K562 (cell line): ENCODE data around the gene TSPAN18. TPM values are rescaled to one million over a fixed set of nuclear protein-coding genes. Genes with fewer than 3 reads are reported as not detected.

ENCODE experiments used
- ATAC-seq: fragments of 200-7000 bp; cut with Tn5 transposase; 3 replicates; pipeline ENCODE4 v1.9.1; 2020; ENCODE audit warnings: moderate library complexity
- BruUV-seq: library from RNA; stranded (reverse); fragments of 400-500 nt; replicated peaks from 2 replicates; lab custom pipeline; 2021; lab: Mats Ljungman, UMichigan
- CTCF ChIA-PET: fragments of 300-600 bp; formaldehyde crosslinking; extraction: SDS; loops from one replicate; lab custom pipeline; 2021; ENCODE audit warnings: low intra/inter-chr PET ratio; lab: Yijun Ruan, JAX
- POLR2A ChIA-PET: fragments of 300-600, 350-650 bp; sonication (Branson Sonifier 250); formaldehyde crosslinking; extraction: SDS; loops from one replicate; lab custom pipeline; 2021; ENCODE audit warnings: antibody characterized with exemption, inconsistent platforms; lab: Yijun Ruan, JAX
- DNase-seq, 4 experiments: peaks; one replicate each; pipeline versions ENCODE4 v3.0.0 to v3.0.0-alpha.2; 2011 to 2018; ENCODE audit warnings: low spot score in 3 of 4, mixed read lengths in 3 of 4; ENCODE audit errors: extremely low read depth in 1 of 4
- FAIRE-seq: peaks from 2 replicates; lab custom pipeline; 2011; peaks lifted over from hg19 to GRCh38; lab: Jason Lieb, UNC
- H2AFZ ChIP-seq: 2 replicates; pipeline ENCODE4 v1.6.0; 2011; ENCODE audit warnings: low read depth, low read length, control low read depth, inconsistent platforms
- H3K27ac ChIP-seq: fragments of 200-600 bp; 3 replicates; pipeline ENCODE4 v1.8.0; 2011; ENCODE audit warnings: low read depth, mild to moderate bottlenecking, control low read depth, inconsistent platforms, low read length, moderate library complexity, mixed read lengths; ENCODE audit errors: extremely low read depth
- H3K27me3 ChIP-seq, 2 experiments: fragments of 300-600 bp in 1 of 2; 2 replicates in 1 of 2; 3 replicates in 1 of 2; pipeline versions ENCODE4 v1.6.0 to v1.8.0; 2011; ENCODE audit warnings: inconsistent platforms in 2 of 2, low read length in 2 of 2, mild to moderate bottlenecking in 1 of 2, mixed read lengths in 1 of 2, moderate library complexity in 1 of 2; ENCODE audit not compliant: control insufficient read depth in 2 of 2, insufficient read depth in 2 of 2
- H3K36me3 ChIP-seq: fragments of 300-600 bp; 3 replicates; pipeline ENCODE4 v1.8.0; 2011; ENCODE audit warnings: mild to moderate bottlenecking, low read length, inconsistent platforms; ENCODE audit not compliant: control insufficient read depth, insufficient read depth
- H3K4me1 ChIP-seq, 2 experiments: fragments of 200-600 bp in 1 of 2; replicated peaks in 1 of 2; 2 replicates in 1 of 2; 3 replicates in 1 of 2; pipeline versions ENCODE4 v1.5.1 to v1.8.0; 2011; ENCODE audit warnings: inconsistent platforms in 2 of 2, low read length in 2 of 2, mild to moderate bottlenecking in 1 of 2, mixed read lengths in 1 of 2, moderate library complexity in 1 of 2; ENCODE audit not compliant: control insufficient read depth in 2 of 2, insufficient read depth in 2 of 2
- H3K4me2 ChIP-seq: 2 replicates; pipeline ENCODE4 v1.6.1; 2011; ENCODE audit warnings: low read length, control low read depth, inconsistent platforms, mixed read lengths; ENCODE audit not compliant: insufficient read depth
- H3K4me3 ChIP-seq: fragments of 200-600 bp; sonication (generic), shearing (Covaris generic); 2 replicates; pipeline ENCODE4 v1.5.1; 2016; ENCODE audit warnings: control low read depth, inconsistent platforms
- H3K79me2 ChIP-seq: fragments of 200-600 bp; 3 replicates; pipeline ENCODE4 v1.8.0; 2011; ENCODE audit warnings: low read length, inconsistent platforms; ENCODE audit not compliant: control insufficient read depth, insufficient read depth
- H3K9ac ChIP-seq, 2 experiments: 2 replicates each; pipeline versions ENCODE4 v1.6.0 to v1.6.1; 2011; ENCODE audit warnings: low read depth in 2 of 2, low read length in 2 of 2, control low read depth in 1 of 2, inconsistent platforms in 1 of 2, mild to moderate bottlenecking in 1 of 2, mixed read lengths in 1 of 2; ENCODE audit not compliant: insufficient read depth in 1 of 2
- H3K9me1 ChIP-seq: one replicate; pipeline ENCODE4 v1.6.0; 2011; ENCODE audit warnings: inconsistent platforms, mild to moderate bottlenecking, low read length, moderate library complexity; ENCODE audit not compliant: control insufficient read depth, insufficient read depth
- H3K9me3 ChIP-seq: replicated peaks from 2 replicates; pipeline ENCODE4 v1.5.1; 2011; ENCODE audit warnings: low read depth, low read length, inconsistent platforms; ENCODE audit not compliant: control insufficient read depth, insufficient read depth
- H4K20me1 ChIP-seq: replicated peaks from 2 replicates; pipeline ENCODE4 v1.6.1; 2011; ENCODE audit warnings: low read length, inconsistent platforms, mixed read lengths; ENCODE audit not compliant: control insufficient read depth, insufficient read depth
- ATF4 ChIP-seq: fragments of 450-650 bp; formaldehyde crosslinking; IDR thresholded peaks from 2 replicates; pipeline ENCODE4 v1.4.0; 2022; ENCODE audit warnings: mild to moderate bottlenecking, moderate library complexity
- FIP1L1 ChIP-seq: fragments of 200-400 bp; formaldehyde crosslinking; IDR thresholded peaks from 2 replicates; pipeline ENCODE4 v1.6.1; 2018; ENCODE audit warnings: mild to moderate bottlenecking, low read depth, low read length; ENCODE audit not compliant: poor library complexity, severe bottlenecking
- FOXJ2 ChIP-seq: fragments of 200-800 bp; sonication (Bioruptor generic); IDR thresholded peaks from 2 replicates; pipeline ENCODE4 v1.6.1; 2016; ENCODE audit warnings: missing genetic modification characterization, missing compliant biosample characterization
- TEAD2 ChIP-seq: fragments of 450-650 bp; IDR thresholded peaks from 2 replicates; pipeline ENCODE4 v1.6.1; 2016; ENCODE audit warnings: missing genetic modification characterization, control low read depth, missing compliant biosample characterization
- ZNF436 ChIP-seq: fragments of 250-450, 450-650 bp; sonication (Bioruptor Pico); formaldehyde crosslinking; IDR thresholded peaks from 2 replicates; pipeline ENCODE4 v1.7.0; 2020; ENCODE audit warnings: mild to moderate bottlenecking
- ZNF79 ChIP-seq: fragments of 250-450 bp; sonication (Bioruptor Pico); IDR thresholded peaks from 2 replicates; pipeline ENCODE4 v1.4.0; 2020; ENCODE audit warnings: low read depth, mild to moderate bottlenecking, moderate library complexity
- WGBS: fragments of 100-300 bp; shearing (Covaris generic); methylation state at CpG from one replicate; pipeline ENCODE4 v1.1.6; 2016; ENCODE audit warnings: low coverage, mixed read lengths; ENCODE audit not compliant: insufficient coverage; ENCODE audit errors: missing lambda C conversion rate; 5-methylcytosine and 5-hydroxymethylcytosine counted together
- in situ Hi-C: fragments of 300-500 bp; cut with MboI; formaldehyde crosslinking; loops from 4 replicates; pipeline ENCODE4 v1.15.0; 2018; ENCODE audit warnings: inconsistent platforms, mixed read lengths
- intact Hi-C: fragments of 100-400 bp; cut with micrococcal nuclease; formaldehyde crosslinking; loops from 2 replicates; pipeline ENCODE4 v1.14.2; 2022
- polyA plus RNA-seq, 8 experiments: library from polyadenylated mRNA; depleted of rRNA in 4 of 8; stranded (reverse) in 5 of 8; unstranded in 3 of 8; fragments of >200 nt; fragmentation: Nextera tagmentation in 2 of 8; fragmentation: Illumina TruSeq in 1 of 8; extraction: Ambion mirVana in 2 of 8; extraction: Trizol in 1 of 8; gene quantifications; 2 replicates each; pipeline versions ENCODE4 v1.2.1 to v1.2.3, GENCODE V29; 2011 to 2014; ENCODE audit warnings: inconsistent platforms in 1 of 8, missing spikeins in 1 of 8
- total RNA-seq, 7 experiments: library from RNA; depleted of rRNA in 6 of 7; stranded (reverse); fragments of >200 nt in 6 of 7; fragmentation: Illumina TruSeq in 2 of 7; extraction: Trizol in 2 of 7; gene quantifications; 2 replicates each; pipeline versions ENCODE4 v1.2.1 to v1.2.3, GENCODE V29; 2011 to 2021; ENCODE audit warnings: low replicate concordance in 1 of 7

The TSPAN18 gene
- total and polyA plus RNA-seq, 9 of the 15 experiments (the other 6 are each of a cell fraction or from before 2014, with no cell fraction given) = 0.17 to 0.35 (median 0.22) TPM; not detected in 4

- TF ChIP-seq ZNF436 (CRISPR knock-in tag) = no peak
- TF ChIP-seq ATF4 (CRISPR knock-in tag) = no peak
- TF ChIP-seq ZNF79 (CRISPR knock-in tag) = no peak
- no peak for TF ChIP-seq FOXJ2 (tag)
- TF ChIP-seq FIP1L1 = no peak
- no peak for TF ChIP-seq TEAD2 (tag)
- WGBS = 2% methylated on average over 4 of the region's 4 CpGs
- BruUV-seq = no TSS peak
- peaks cover 12% of the 10 kb centered on the region; the same call in 1 of the 2 replicates for H4K20me1 ChIP-seq
- in situ Hi-C loops = loop anchor here (5.0 kb wide), 2 partner anchors 179 to 399 kb away; no protein-coding TSS in a partner anchor
- no peak overlapping the region for H3K9ac ChIP-seq
- no peaks in the 10 kb centered on the region for H3K36me3 ChIP-seq
- no peaks in the 10 kb centered on the region for H3K9me3 ChIP-seq
- peaks cover 0 to 40% of the 10 kb centered on the region in 2 experiments; a peak in 2 of 5 replicates for H3K27me3 ChIP-seq
- no peaks in the 10 kb centered on the region for H3K79me2 ChIP-seq
- no peaks in the 10 kb centered on the region for H3K9me1 ChIP-seq
- intact Hi-C loops = no loop called here
- H3K4me3 ChIP-seq = no peak overlapping the region
- ChIA-PET POLR2A (interaction anchor here (0.6 to 1.0 kb wide), 2 partner anchors 13 to 420 kb away, joined by 4 read pairs; no protein-coding TSS in a partner anchor), CTCF (interaction anchor here (1.3 to 2.2 kb wide), 3 partner anchors 8 to 307 kb away, joined by 4 to 12 read pairs (median 7); no protein-coding TSS in a partner anchor)
- no peak overlapping the region for H2AFZ ChIP-seq
- no peak overlapping the region for H3K4me2 ChIP-seq
- no peak for FAIRE-seq
- H3K4me1 ChIP-seq = peaks cover 0 to 2% of the 10 kb centered on the region in 2 experiments; a peak in 1 of 5 replicates
- ATAC-seq = no peak
- no peak for DNase-seq
- no peak overlapping the region for H3K27ac ChIP-seq
These were observed 201.4 kb downstream of the TSPAN18 start for GRCh38 chr11:44928144-44928543.
